Sigmoid colon (tissue), 4 donors: ENCODE data around the gene GTF2I.

Source experiments
- EP300 ChIP-seq, 4 donors: sonication (generic); formaldehyde crosslinking; IDR thresholded peaks; one replicate each; pipeline ENCODE4 v1.6.1; 2017; ENCODE audit warnings: antibody characterized with exemption in 4 of 4
- POLR2A ChIP-seq, 2 donors: fragments of 450-650 bp; IDR thresholded peaks; one replicate each; pipeline ENCODE4 v1.6.1; 2016; ENCODE audit warnings: antibody characterized with exemption in 2 of 2, mild to moderate bottlenecking in 2 of 2, moderate library complexity in 2 of 2
- POLR2AphosphoS5 ChIP-seq, 4 donors: sonication (generic); formaldehyde crosslinking; IDR thresholded peaks; one replicate each; pipeline ENCODE4 v1.6.1; 2017; ENCODE audit warnings: antibody characterized with exemption in 4 of 4
- TF ChIP-seq, protein P1 (sequence below), 4 experiments: fragments of 450-650 bp in 3 of 4; fragments of 200-600 bp in 1 of 4; IDR thresholded peaks; one replicate each; pipeline ENCODE4 v1.5.1; 2016 to 2019; ENCODE audit warnings: antibody characterized with exemption in 4 of 4, mild to moderate bottlenecking in 3 of 4, moderate library complexity in 2 of 4

DNA sequence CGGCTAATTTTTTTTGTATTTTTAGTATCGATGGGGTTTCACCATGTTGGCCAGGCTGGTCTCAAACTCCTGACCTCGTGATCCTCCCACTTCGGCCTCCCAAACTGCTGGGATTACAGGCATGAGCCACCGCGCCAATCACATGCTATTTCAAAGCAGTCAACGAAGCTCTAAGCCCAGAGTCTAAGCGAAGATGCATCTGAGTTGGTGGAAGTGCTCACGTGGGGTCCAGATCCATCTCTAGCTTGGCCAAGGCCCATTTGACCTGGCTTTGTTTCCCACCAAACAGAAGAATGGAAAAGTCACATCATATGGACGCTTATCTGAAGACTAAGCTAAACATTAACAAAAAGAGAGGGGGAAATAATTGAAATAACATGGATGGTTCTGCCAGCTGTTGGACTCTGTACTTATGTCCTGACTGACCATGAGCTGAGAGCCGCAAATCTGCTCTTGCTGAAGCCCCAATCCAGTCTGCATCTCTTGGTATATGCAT, 3.8 kb upstream of the GTF2I start:
- TF ChIP-seq, protein P1, sequence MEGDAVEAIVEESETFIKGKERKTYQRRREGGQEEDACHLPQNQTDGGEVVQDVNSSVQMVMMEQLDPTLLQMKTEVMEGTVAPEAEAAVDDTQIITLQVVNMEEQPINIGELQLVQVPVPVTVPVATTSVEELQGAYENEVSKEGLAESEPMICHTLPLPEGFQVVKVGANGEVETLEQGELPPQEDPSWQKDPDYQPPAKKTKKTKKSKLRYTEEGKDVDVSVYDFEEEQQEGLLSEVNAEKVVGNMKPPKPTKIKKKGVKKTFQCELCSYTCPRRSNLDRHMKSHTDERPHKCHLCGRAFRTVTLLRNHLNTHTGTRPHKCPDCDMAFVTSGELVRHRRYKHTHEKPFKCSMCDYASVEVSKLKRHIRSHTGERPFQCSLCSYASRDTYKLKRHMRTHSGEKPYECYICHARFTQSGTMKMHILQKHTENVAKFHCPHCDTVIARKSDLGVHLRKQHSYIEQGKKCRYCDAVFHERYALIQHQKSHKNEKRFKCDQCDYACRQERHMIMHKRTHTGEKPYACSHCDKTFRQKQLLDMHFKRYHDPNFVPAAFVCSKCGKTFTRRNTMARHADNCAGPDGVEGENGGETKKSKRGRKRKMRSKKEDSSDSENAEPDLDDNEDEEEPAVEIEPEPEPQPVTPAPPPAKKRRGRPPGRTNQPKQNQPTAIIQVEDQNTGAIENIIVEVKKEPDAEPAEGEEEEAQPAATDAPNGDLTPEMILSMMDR (IDR thresholded peaks at IDR 0.05), result no peak
- no peak for TF ChIP-seq EP300 (IDR thresholded peaks at IDR 0.05)
- no peak for TF ChIP-seq POLR2A (IDR thresholded peaks at IDR 0.05)
- TF ChIP-seq POLR2AphosphoS5 (IDR thresholded peaks at IDR 0.05), result no peak
